ENCODE data around the gene MEIS1. TPM values are rescaled to one million over a fixed set of nuclear protein-coding genes. Genes with fewer than 3 reads are reported as not detected.

Gene MEIS1
- total and polyA plus RNA-seq, 4 donors, result 9.0 to 158 (median 41.0) TPM

- Histone ChIP-seq H3K27me3 (ENCODE audit: control insufficient read depth in 3 of 3, insufficient read depth in 3 of 3, low read length in 2 of 3) (no peaks in the 10 kb centered on the region), H3K9ac (ENCODE audit: insufficient read depth in 1 of 2, low read length in 2 of 2) (no peak overlapping the region), H3K27ac (ENCODE audit: low read depth in 1 of 2, low read length in 1 of 2) (no peak overlapping the region), H3K4me1 (ENCODE audit: control insufficient read depth in 5 of 5, insufficient read depth in 5 of 5, low read length in 5 of 5) (peaks cover 0 to 2% (median 0%) of the 10 kb centered on the region in 5 donors), H3K9me3 (ENCODE audit: control insufficient read depth in 4 of 4, insufficient read depth in 3 of 4, low read length in 3 of 4) (no peaks in the 10 kb centered on the region), H3K36me3 (ENCODE audit: control insufficient read depth in 4 of 4, insufficient read depth in 4 of 4, low read length in 4 of 4) (no peaks in the 10 kb centered on the region), H3K4me3 (no peak overlapping the region)
- TF ChIP-seq CTCF (IDR thresholded peaks at IDR 0.05; ENCODE audit: control extremely low read depth, extremely low read depth), result no peak
- no peak for DNase-seq
- no peak for ATAC-seq (ENCODE audit: insufficient read depth, low FRiP score)
- 94 to 95% methylated on average over 7 of the region's 7 CpGs for WGBS, 2 donors
Observed at GRCh38 chr2:66604976-66605375, 170.1 kb downstream of the MEIS1 start.

- Histone ChIP-seq H3K9ac (ENCODE audit: insufficient read depth in 1 of 2, low read length in 2 of 2) (no peak overlapping the region), H3K9me3 (ENCODE audit: control insufficient read depth in 4 of 4, insufficient read depth in 3 of 4, low read length in 3 of 4) (no peaks in the 10 kb centered on the region), H3K27ac (ENCODE audit: low read depth in 1 of 2, low read length in 1 of 2) (no peak overlapping the region), H3K27me3 (ENCODE audit: control insufficient read depth in 3 of 3, insufficient read depth in 3 of 3, low read length in 2 of 3) (no peaks in the 10 kb centered on the region), H3K4me1 (ENCODE audit: control insufficient read depth in 5 of 5, insufficient read depth in 5 of 5, low read length in 5 of 5) (peaks cover 0 to 2% (median 0%) of the 10 kb centered on the region in 5 donors), H3K36me3 (ENCODE audit: control insufficient read depth in 4 of 4, insufficient read depth in 4 of 4, low read length in 4 of 4) (no peaks in the 10 kb centered on the region), H3K4me3 (no peak overlapping the region)
- WGBS, 2 donors, result 92 to 94% methylated on average over 4 of the region's 4 CpGs
- no peak for ATAC-seq (ENCODE audit: insufficient read depth, low FRiP score)
- no peak for TF ChIP-seq CTCF (IDR thresholded peaks at IDR 0.05; ENCODE audit: control extremely low read depth, extremely low read depth)
- DNase-seq, result no peak
Observed at GRCh38 chr2:66607152-66607551, 172.2 kb downstream of the MEIS1 start.
